HEK293 (cell line): ENCODE measurements around the gene IGSF21.

ENCODE experiments used
- CTCF ChIA-PET: fragments of 350-600 bp; formaldehyde crosslinking; extraction: SDS; loops from one replicate; lab custom pipeline; 2021; ENCODE audit warnings: antibody characterized with exemption; lab: Yijun Ruan, JAX
- POLR2A ChIA-PET: fragments of 300-600 bp; formaldehyde crosslinking; extraction: SDS; loops from one replicate; lab custom pipeline; 2020; ENCODE audit warnings: antibody characterized with exemption, inconsistent platforms; lab: Yijun Ruan, JAX
- H3K27ac ChIP-seq: fragments of 200-500 bp; sonication (Bioruptor generic); 2 replicates; pipeline ENCODE4 v1.5.1; 2014; ENCODE audit warnings: low read depth, low read length, control low read depth, inconsistent platforms; ENCODE audit errors: extremely low read depth
- H3K36me3 ChIP-seq, 2 experiments: fragments of 200-500 bp in 1 of 2; sonication (Bioruptor generic) in 1 of 2; 1 replicate in 1 of 2; 2 replicates in 1 of 2; pipeline ENCODE4 v1.5.1; 2014 to 2017; ENCODE audit warnings: inconsistent platforms in 2 of 2, low read length in 2 of 2; ENCODE audit not compliant: control insufficient read depth in 2 of 2, insufficient read depth in 1 of 2
- H3K4me1 ChIP-seq: fragments of 200-500 bp; sonication (Bioruptor generic); 2 replicates; pipeline ENCODE4 v1.5.1; 2014; ENCODE audit warnings: mild to moderate bottlenecking, low read length, inconsistent platforms; ENCODE audit not compliant: control insufficient read depth, insufficient read depth
- H3K4me3 ChIP-seq: 2 replicates; pipeline ENCODE4 v1.5.1; 2011; ENCODE audit warnings: low read depth, mild to moderate bottlenecking, control low read depth, low read length, moderate library complexity
- H3K9me3 ChIP-seq: fragments of 200-500 bp; sonication (Bioruptor generic); 2 replicates; pipeline ENCODE4 v1.5.1; 2014; ENCODE audit warnings: low read depth, low read length, inconsistent platforms; ENCODE audit not compliant: control insufficient read depth, insufficient read depth
- BCL6B ChIP-seq: fragments of 450-650 bp; formaldehyde crosslinking; IDR thresholded peaks from 2 replicates; pipeline ENCODE4 v1.5.1; 2017; ENCODE audit warnings: missing biosample characterization, missing genetic modification characterization
- GLIS2 ChIP-seq: fragments of 450-650 bp; formaldehyde crosslinking; IDR thresholded peaks from 2 replicates; pipeline ENCODE4 v1.5.1; 2016; ENCODE audit warnings: missing biosample characterization, missing genetic modification characterization
- KLF10 ChIP-seq: fragments of 450-650 bp; IDR thresholded peaks from 2 replicates; pipeline ENCODE4 v1.5.1; 2018; ENCODE audit warnings: missing biosample characterization, mild to moderate bottlenecking, missing genetic modification characterization
- PRDM1 ChIP-seq: fragments of 450-650 bp; formaldehyde crosslinking; IDR thresholded peaks from 2 replicates; pipeline ENCODE4; 2016; ENCODE audit warnings: missing biosample characterization, missing genetic modification characterization
- TCF7L2 ChIP-seq: IDR thresholded peaks from 2 replicates; pipeline ENCODE4 v1.6.1; 2011; ENCODE audit warnings: low read depth, mild to moderate bottlenecking, inconsistent platforms, low read length, moderate library complexity, borderline replicate concordance
- TRIM28 ChIP-seq: IDR thresholded peaks from 2 replicates; pipeline ENCODE4 v1.6.1; 2011; ENCODE audit warnings: low read length, control low read depth, borderline replicate concordance
- ZBTB10 ChIP-seq: fragments of 450-650 bp; formaldehyde crosslinking; IDR thresholded peaks from 2 replicates; pipeline ENCODE4 v1.5.1; 2016; ENCODE audit warnings: missing biosample characterization, missing genetic modification characterization
- ZBTB48 ChIP-seq: fragments of 450-650 bp; formaldehyde crosslinking; IDR thresholded peaks from 2 replicates; pipeline ENCODE4 v1.5.1; 2016; ENCODE audit warnings: missing biosample characterization, missing genetic modification characterization
- ZNF138 ChIP-seq: fragments of 450-650 bp; formaldehyde crosslinking; IDR thresholded peaks from 2 replicates; pipeline ENCODE4 v1.5.1; 2016; ENCODE audit warnings: missing biosample characterization, missing genetic modification characterization, borderline replicate concordance
- ZNF146 ChIP-seq: fragments of 450-650 bp; formaldehyde crosslinking; IDR thresholded peaks from 2 replicates; pipeline ENCODE4 v1.5.1; 2016; ENCODE audit warnings: missing biosample characterization, missing genetic modification characterization
- ZNF184 ChIP-seq: fragments of 450-650 bp; IDR thresholded peaks from 2 replicates; pipeline ENCODE4 v1.5.1; 2018; ENCODE audit warnings: missing biosample characterization, mild to moderate bottlenecking, missing genetic modification characterization
- ZNF366 ChIP-seq: fragments of 450-650 bp; formaldehyde crosslinking; conservative IDR thresholded peaks from 2 replicates; pipeline ENCODE4 v1.5.1; 2016; ENCODE audit warnings: missing biosample characterization, missing genetic modification characterization
- ZNF596 ChIP-seq: fragments of 450-650 bp; IDR thresholded peaks from 2 replicates; pipeline ENCODE4 v1.5.0; 2018; ENCODE audit warnings: missing biosample characterization, mild to moderate bottlenecking, missing genetic modification characterization, moderate library complexity
- ZNF658 ChIP-seq: fragments of 450-650 bp; formaldehyde crosslinking; IDR thresholded peaks from 2 replicates; pipeline ENCODE4; 2016; ENCODE audit warnings: missing biosample characterization, missing genetic modification characterization
- ZNF768 ChIP-seq: fragments of 450-650 bp; formaldehyde crosslinking; IDR thresholded peaks from 2 replicates; pipeline ENCODE4 v1.5.1; 2018; ENCODE audit warnings: missing biosample characterization, mild to moderate bottlenecking, missing genetic modification characterization
- ZNF830 ChIP-seq: fragments of 450-650 bp; IDR thresholded peaks from 2 replicates; pipeline ENCODE4 v1.5.0; 2018; ENCODE audit warnings: missing biosample characterization, missing genetic modification characterization, low read depth, mild to moderate bottlenecking, moderate library complexity
- ZSCAN5A ChIP-seq: fragments of 450-650 bp; formaldehyde crosslinking; IDR thresholded peaks from 2 replicates; pipeline ENCODE4 v1.5.1; 2016; ENCODE audit warnings: missing biosample characterization, missing genetic modification characterization
- TF ChIP-seq, protein P1 (sequence below): fragments of 450-650 bp; formaldehyde crosslinking; IDR thresholded peaks from 2 replicates; pipeline ENCODE4 v1.5.1; 2016; ENCODE audit warnings: missing biosample characterization, missing genetic modification characterization
- TF ChIP-seq, protein P2 (sequence below): fragments of 450-650 bp; formaldehyde crosslinking; optimal IDR thresholded peaks from 2 replicates; pipeline ENCODE3; 2016; ENCODE audit warnings: missing biosample characterization, mild to moderate bottlenecking, missing genetic modification characterization
- TF ChIP-seq, protein P3 (sequence below): fragments of 450-650 bp; formaldehyde crosslinking; IDR thresholded peaks from 2 replicates; pipeline ENCODE4 v1.5.1; 2016; ENCODE audit warnings: missing biosample characterization, missing genetic modification characterization

The IGSF21 gene

GRCh38 chr1:18093646-18094045 lies 14.0 kb upstream of the IGSF21 start:
- CTCF ChIA-PET = interaction anchor here (0.6 to 0.8 kb wide), 2 partner anchors 11 to 13 kb away, joined by 3 read pairs; no protein-coding TSS in a partner anchor
- H3K4me1 ChIP-seq = 0 out of 2 replicates have a peak, but pooled peaks cover 3% of the 10 kb centered on the region
- no peak overlapping the region for H3K27ac ChIP-seq
- POLR2A ChIA-PET = no interaction called here
- no peaks in the 10 kb centered on the region for H3K9me3 ChIP-seq
- H3K36me3 ChIP-seq = no peaks in the 10 kb centered on the region
- TF ChIP-seq ZNF146 (peak; percentile 66), ZBTB10 (no peak), ZNF596 (no peak), BCL6B (tag by site-specific recombination) (no peak), ZNF768 (no peak)
- TF ChIP-seq, all 188 proteins: peak for 1
- H3K4me3 ChIP-seq = no peak overlapping the region

- H3K4me1 ChIP-seq = 0 out of 2 replicates have a peak, but pooled peaks cover 3% of the 10 kb centered on the region
- CTCF ChIA-PET = interaction anchor here (0.6 to 2.4 kb wide), 3 partner anchors 10 to 171 kb away, joined by 3 to 7 read pairs (median 3); no protein-coding TSS in a partner anchor
- H3K4me3 ChIP-seq = no peak overlapping the region
- no peaks in the 10 kb centered on the region for H3K9me3 ChIP-seq
- TF ChIP-seq, protein P1, sequence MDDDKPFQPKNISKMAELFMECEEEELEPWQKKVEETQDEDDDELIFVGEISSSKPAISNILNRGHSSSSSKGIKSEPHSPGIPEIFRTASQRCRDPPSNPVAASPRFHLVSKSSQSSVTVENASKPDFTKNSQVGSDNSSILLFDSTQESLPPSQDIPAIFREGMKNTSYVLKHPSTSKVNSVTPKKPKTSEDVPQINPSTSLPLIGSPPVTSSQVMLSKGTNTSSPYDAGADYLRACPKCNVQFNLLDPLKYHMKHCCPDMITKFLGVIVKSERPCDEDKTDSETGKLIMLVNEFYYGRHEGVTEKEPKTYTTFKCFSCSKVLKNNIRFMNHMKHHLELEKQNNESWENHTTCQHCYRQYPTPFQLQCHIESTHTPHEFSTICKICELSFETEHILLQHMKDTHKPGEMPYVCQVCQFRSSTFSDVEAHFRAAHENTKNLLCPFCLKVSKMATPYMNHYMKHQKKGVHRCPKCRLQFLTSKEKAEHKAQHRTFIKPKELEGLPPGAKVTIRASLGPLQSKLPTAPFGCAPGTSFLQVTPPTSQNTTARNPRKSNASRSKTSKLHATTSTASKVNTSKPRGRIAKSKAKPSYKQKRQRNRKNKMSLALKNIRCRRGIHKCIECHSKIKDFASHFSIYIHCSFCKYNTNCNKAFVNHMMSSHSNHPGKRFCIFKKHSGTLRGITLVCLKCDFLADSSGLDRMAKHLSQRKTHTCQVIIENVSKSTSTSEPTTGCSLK = no peak
- no peak for TF ChIP-seq ZNF658 (tag by site-specific recombination)
- TF ChIP-seq TCF7L2 = no peak
- no peak for TF ChIP-seq ZBTB48 (tag by site-specific recombination)
- no peak for TF ChIP-seq ZNF768
- TF ChIP-seq ZNF138 = no peak
- TF ChIP-seq ZNF184 = no peak
- no peak for TF ChIP-seq KLF10 (tag by site-specific recombination)
- TF ChIP-seq ZSCAN5A (tag by site-specific recombination) = no peak
- TF ChIP-seq GLIS2 = no peak
- no peak for TF ChIP-seq TRIM28
- H3K27ac ChIP-seq = no peak overlapping the region
- no peaks in the 10 kb centered on the region for H3K36me3 ChIP-seq
- POLR2A ChIA-PET = no interaction called here
Measured at GRCh38 chr1:18094096-18094495, 13.5 kb upstream of the IGSF21 start.

- Histone ChIP-seq H3K9me3 (no peaks in the 10 kb centered on the region), H3K4me3 (no peak overlapping the region), H3K36me3 (no peaks in the 10 kb centered on the region), H3K27ac (no peak overlapping the region)
- CTCF ChIA-PET = interaction anchor here (0.6 to 0.9 kb wide), 2 partner anchors 25 to 174 kb away, joined by 3 to 5 read pairs; no protein-coding TSS in a partner anchor
- TF ChIP-seq, protein P2, sequence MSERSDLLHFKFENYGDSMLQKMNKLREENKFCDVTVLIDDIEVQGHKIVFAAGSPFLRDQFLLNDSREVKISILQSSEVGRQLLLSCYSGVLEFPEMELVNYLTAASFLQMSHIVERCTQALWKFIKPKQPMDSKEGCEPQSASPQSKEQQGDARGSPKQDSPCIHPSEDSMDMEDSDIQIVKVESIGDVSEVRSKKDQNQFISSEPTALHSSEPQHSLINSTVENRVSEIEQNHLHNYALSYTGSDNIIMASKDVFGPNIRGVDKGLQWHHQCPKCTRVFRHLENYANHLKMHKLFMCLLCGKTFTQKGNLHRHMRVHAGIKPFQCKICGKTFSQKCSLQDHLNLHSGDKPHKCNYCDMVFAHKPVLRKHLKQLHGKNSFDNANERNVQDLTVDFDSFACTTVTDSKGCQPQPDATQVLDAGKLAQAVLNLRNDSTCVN (tag by site-specific recombination) = no peak
- TF ChIP-seq ZNF830 (tag by site-specific recombination) (no peak), PRDM1 (tag by site-specific recombination) (peak; percentile 73; the same call in 1 of the 2 replicates), ZNF366 (tag by site-specific recombination) (peak; percentile 95)
- TF ChIP-seq, protein P3, sequence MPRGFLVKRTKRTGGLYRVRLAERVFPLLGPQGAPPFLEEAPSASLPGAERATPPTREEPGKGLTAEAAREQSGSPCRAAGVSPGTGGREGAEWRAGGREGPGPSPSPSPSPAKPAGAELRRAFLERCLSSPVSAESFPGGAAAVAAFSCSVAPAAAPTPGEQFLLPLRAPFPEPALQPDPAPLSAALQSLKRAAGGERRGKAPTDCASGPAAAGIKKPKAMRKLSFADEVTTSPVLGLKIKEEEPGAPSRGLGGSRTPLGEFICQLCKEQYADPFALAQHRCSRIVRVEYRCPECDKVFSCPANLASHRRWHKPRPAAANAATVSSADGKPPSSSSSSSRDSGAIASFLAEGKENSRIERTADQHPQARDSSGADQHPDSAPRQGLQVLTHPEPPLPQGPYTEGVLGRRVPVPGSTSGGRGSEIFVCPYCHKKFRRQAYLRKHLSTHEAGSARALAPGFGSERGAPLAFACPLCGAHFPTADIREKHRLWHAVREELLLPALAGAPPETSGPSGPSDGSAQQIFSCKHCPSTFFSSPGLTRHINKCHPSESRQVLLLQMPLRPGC (tag by site-specific recombination) = no peak
- TF ChIP-seq, all 188 proteins: peak for 2
- no peaks in the 10 kb centered on the region for H3K4me1 ChIP-seq
- POLR2A ChIA-PET = no interaction called here
Measured at GRCh38 chr1:18097206-18097605, 10.4 kb upstream of the IGSF21 start.
